ENCODE results near the gene CBLL1. TPM values are rescaled to one million over a fixed set of nuclear protein-coding genes. Genes with fewer than 3 reads are reported as not detected.

CBLL1 gene
- total RNA-seq, 1 experiment from 2014 or later: 10.7 TPM

DNA sequence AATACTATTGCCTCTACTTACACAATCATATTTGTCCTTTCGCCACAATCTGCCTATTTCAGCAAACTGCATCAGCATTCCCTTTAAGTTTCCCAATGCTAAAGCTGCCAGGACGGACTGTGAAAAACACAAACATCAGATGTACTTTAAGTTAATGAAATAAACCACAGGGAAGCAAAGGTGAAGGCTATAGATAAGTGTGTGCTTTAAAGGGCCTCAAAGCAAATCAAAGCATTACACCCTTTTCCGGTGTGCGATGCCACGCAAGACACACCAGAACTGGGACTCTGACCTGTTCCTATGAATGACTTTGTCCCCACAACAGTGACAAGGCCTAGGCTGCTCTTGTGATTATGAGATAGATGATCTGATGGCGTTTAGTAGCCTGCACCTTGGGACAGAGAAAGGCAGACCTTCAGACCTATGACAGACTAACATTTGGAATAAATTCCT is 35.7 kb downstream of the CBLL1 start:
- Histone ChIP-seq H3K9me3 (ENCODE audit: low read length) (no peaks in the 10 kb centered on the region), H3K27me3 (ENCODE audit: low read length) (no peaks in the 10 kb centered on the region), H3K36me3 (ENCODE audit: low read depth, low read length) (no peaks in the 10 kb centered on the region), H3K27ac (ENCODE audit: low read length) (no peak overlapping the region), H3F3A (ENCODE audit: low read length, unreplicated experiment) (no peaks in the 10 kb centered on the region), H3K9me2 (replicated peaks; ENCODE audit: low read length) (no peaks in the 10 kb centered on the region), H3K4me3 (ENCODE audit: low read length) (no peak overlapping the region), H4K20me1 (ENCODE audit: low read length) (no peaks in the 10 kb centered on the region), H3K9ac (ENCODE audit: low read length) (no peak overlapping the region), H3K4me1 (ENCODE audit: insufficient read depth, low read length) (no peaks in the 10 kb centered on the region), H2AFZ (ENCODE audit: low read length) (no peak overlapping the region), H3K4me2 (ENCODE audit: low read length) (no peak overlapping the region), H3K79me2 (ENCODE audit: low read length) (no peaks in the 10 kb centered on the region)
- intact Hi-C loops (cut with micrococcal nuclease): no loop called here
- no TSS peak for BruUV-seq (replicated peaks)
- TF ChIP-seq EZH2phosphoT487 (IDR thresholded peaks at IDR 0.05; ENCODE audit: borderline replicate concordance, low read length): no peak
- no peak for DNase-seq
- no peak for ATAC-seq
- CTCF ChIA-PET: no interaction called here
- POLR2A ChIA-PET (ENCODE audit: unreplicated experiment): no interaction called here

DNA sequence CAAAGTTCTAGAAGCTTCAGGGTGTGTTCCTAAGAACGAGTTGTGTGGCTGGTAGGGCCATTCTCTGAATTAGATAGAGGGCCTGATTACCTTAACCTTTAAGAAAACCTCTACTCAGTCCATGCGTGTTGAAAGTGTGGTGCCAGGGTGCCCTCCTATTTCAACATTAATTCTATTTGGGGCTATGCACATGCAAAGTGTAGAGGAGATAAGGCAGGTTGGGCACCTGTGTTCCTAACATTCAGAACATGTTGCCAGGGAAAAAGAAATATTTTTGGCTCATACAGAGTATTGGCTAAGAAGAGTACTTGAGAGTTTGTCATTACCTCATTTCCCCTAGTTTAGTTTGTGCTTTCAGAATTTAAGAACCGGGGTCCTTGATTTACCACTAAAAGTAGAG is 38.4 kb downstream of the CBLL1 start:
- H4K20me1 ChIP-seq (ENCODE audit: low read length): no peaks in the 10 kb centered on the region
- no peaks in the 10 kb centered on the region for H3K79me2 ChIP-seq (ENCODE audit: low read length)
- H3K27me3 ChIP-seq (ENCODE audit: low read length): peaks cover 9% of the 10 kb centered on the region
- no peaks in the 10 kb centered on the region for H3K36me3 ChIP-seq (ENCODE audit: low read depth, low read length)
- H3K9me3 ChIP-seq (ENCODE audit: low read length): no peaks in the 10 kb centered on the region
- H3F3A ChIP-seq (ENCODE audit: low read length, unreplicated experiment): no peaks in the 10 kb centered on the region
- no peak overlapping the region for H3K27ac ChIP-seq (ENCODE audit: low read length)
- H3K4me2 ChIP-seq (ENCODE audit: low read length): no peak overlapping the region
- no peak overlapping the region for H3K9ac ChIP-seq (ENCODE audit: low read length)
- BruUV-seq (replicated peaks): no TSS peak
- ChIA-PET CTCF (no interaction called here), POLR2A (ENCODE audit: unreplicated experiment) (no interaction called here)
- no peak overlapping the region for H3K4me3 ChIP-seq (ENCODE audit: low read length)
- intact Hi-C loops (cut with micrococcal nuclease): no loop called here
- no peak overlapping the region for H2AFZ ChIP-seq (ENCODE audit: low read length)
- no peak for ATAC-seq
- no peaks in the 10 kb centered on the region for H3K9me2 ChIP-seq (replicated peaks; ENCODE audit: low read length)
- no peaks in the 10 kb centered on the region for H3K4me1 ChIP-seq (ENCODE audit: insufficient read depth, low read length)
- no peak for DNase-seq
- TF ChIP-seq EZH2phosphoT487 (IDR thresholded peaks at IDR 0.05; ENCODE audit: borderline replicate concordance, low read length): no peak
- TF ChIP-seq, protein P1, sequence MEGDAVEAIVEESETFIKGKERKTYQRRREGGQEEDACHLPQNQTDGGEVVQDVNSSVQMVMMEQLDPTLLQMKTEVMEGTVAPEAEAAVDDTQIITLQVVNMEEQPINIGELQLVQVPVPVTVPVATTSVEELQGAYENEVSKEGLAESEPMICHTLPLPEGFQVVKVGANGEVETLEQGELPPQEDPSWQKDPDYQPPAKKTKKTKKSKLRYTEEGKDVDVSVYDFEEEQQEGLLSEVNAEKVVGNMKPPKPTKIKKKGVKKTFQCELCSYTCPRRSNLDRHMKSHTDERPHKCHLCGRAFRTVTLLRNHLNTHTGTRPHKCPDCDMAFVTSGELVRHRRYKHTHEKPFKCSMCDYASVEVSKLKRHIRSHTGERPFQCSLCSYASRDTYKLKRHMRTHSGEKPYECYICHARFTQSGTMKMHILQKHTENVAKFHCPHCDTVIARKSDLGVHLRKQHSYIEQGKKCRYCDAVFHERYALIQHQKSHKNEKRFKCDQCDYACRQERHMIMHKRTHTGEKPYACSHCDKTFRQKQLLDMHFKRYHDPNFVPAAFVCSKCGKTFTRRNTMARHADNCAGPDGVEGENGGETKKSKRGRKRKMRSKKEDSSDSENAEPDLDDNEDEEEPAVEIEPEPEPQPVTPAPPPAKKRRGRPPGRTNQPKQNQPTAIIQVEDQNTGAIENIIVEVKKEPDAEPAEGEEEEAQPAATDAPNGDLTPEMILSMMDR (conservative IDR thresholded peaks at IDR 0.05; ENCODE audit: low read depth, low read length): no peak
- TF ChIP-seq EZH2 (IDR thresholded peaks at IDR 0.05; ENCODE audit: low read length, unreplicated experiment): no peak

DNA sequence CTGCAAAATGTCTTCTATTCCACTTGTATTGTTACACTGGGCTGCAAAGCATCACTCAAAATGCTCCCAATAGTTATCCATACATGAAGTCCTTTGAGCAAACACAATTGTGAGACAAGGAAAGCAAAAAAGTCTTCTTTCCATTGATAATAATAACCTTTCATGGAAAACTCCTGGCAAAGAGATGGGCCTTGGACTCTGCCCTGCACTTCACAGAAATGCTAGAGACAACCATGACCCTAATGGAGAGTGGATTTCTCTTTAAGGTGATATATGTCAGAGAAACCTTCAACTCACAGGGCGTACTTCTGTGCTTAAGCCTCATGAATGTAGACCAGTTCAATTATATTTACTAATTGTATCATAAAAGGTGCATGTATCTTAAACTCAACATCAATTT is 39.7 kb downstream of the CBLL1 start:
- Histone ChIP-seq H3K27ac (ENCODE audit: low read length) (no peak overlapping the region), H3K79me2 (ENCODE audit: low read length) (no peaks in the 10 kb centered on the region), H3K9me2 (replicated peaks; ENCODE audit: low read length) (no peaks in the 10 kb centered on the region), H3K4me2 (ENCODE audit: low read length) (no peak overlapping the region), H3K36me3 (ENCODE audit: low read depth, low read length) (no peaks in the 10 kb centered on the region), H2AFZ (ENCODE audit: low read length) (no peak overlapping the region), H3K4me3 (ENCODE audit: low read length) (no peak overlapping the region), H3K4me1 (ENCODE audit: insufficient read depth, low read length) (no peaks in the 10 kb centered on the region), H3K9ac (ENCODE audit: low read length) (no peak overlapping the region), H4K20me1 (ENCODE audit: low read length) (no peaks in the 10 kb centered on the region), H3K27me3 (ENCODE audit: low read length) (peaks cover 15% of the 10 kb centered on the region), H3K9me3 (ENCODE audit: low read length) (no peaks in the 10 kb centered on the region), H3F3A (ENCODE audit: low read length, unreplicated experiment) (no peaks in the 10 kb centered on the region)
- ATAC-seq (no peak), DNase-seq (no peak)
- CTCF ChIA-PET: no interaction called here
- POLR2A ChIA-PET (ENCODE audit: unreplicated experiment): no interaction called here
- TF ChIP-seq EZH2 (IDR thresholded peaks at IDR 0.05; ENCODE audit: low read length, unreplicated experiment): no peak
- no peak for TF ChIP-seq EZH2phosphoT487 (IDR thresholded peaks at IDR 0.05; ENCODE audit: borderline replicate concordance, low read length)
- TF ChIP-seq, protein P1 (conservative IDR thresholded peaks at IDR 0.05; ENCODE audit: low read depth, low read length): no peak
- no TSS peak for BruUV-seq (replicated peaks)
- intact Hi-C loops (cut with micrococcal nuclease): no loop called here
